Skin epidermis (tissue), 12 donors: ENCODE results near the gene RBM48.
"Not testable (repeated sequence)": the region's sequence is repeated elsewhere in the genome, so short reads cannot be mapped to it uniquely, and the experiment has no call there.

ENCODE experiments used
- H3K27ac ChIP-seq, 21 experiments: fragments of 200-600 bp; sonication (generic) in 11 of 21; one replicate each; pipeline ENCODE4 v1.5.0; 2020; ENCODE audit warnings: mild to moderate bottlenecking in 3 of 21, inconsistent platforms in 2 of 21, moderate library complexity in 2 of 21
- H3K4me3 ChIP-seq, 7 experiments: fragments of 200-600 bp; sonication (generic) in 2 of 7; one replicate each; pipeline ENCODE4 v1.5.0; 2020; ENCODE audit warnings: inconsistent platforms in 2 of 7, mild to moderate bottlenecking in 2 of 7, moderate library complexity in 1 of 7

RBM48 gene

GRCh38 chr7:92528188-92528957 is at the start of gene RBM48, which contains the start of gene PEX1:
TSS of gene RBM48 (plus strand) at chr7:92528795. CDS start at chr7:92528814, 19 bp downstream.
TSS of gene PEX1 (minus strand) at chr7:92528520. CDS start at chr7:92528435, 85 bp downstream.
- Histone ChIP-seq H3K4me3 (peak within 1 kb of the TSS; percentile 62 to 99 (median 87)), H3K27ac (peak within 1 kb of the TSS; percentile 50 to 96 (median 89))

GRCh38 chr7:92479146-92479545 is 49.4 kb upstream of the RBM48 start:
- not testable (repeated sequence) for H3K4me3 ChIP-seq, H3K27ac ChIP-seq

GRCh38 chr7:92483624-92484023 is 45.0 kb upstream of the RBM48 start:
- H3K4me3 ChIP-seq, H3K27ac ChIP-seq: not testable (repeated sequence)

GRCh38 chr7:92484226-92484625 is 44.4 kb upstream of the RBM48 start:
- not testable (repeated sequence) for H3K27ac ChIP-seq, H3K4me3 ChIP-seq

GRCh38 chr7:92485267-92485892 is 43.2 kb upstream of the RBM48 start:
- H3K4me3 ChIP-seq, result no peak overlapping the region
- no peak overlapping the region for H3K27ac ChIP-seq

GRCh38 chr7:92485974-92486373 is 42.6 kb upstream of the RBM48 start:
- no peak overlapping the region for H3K27ac ChIP-seq

GRCh38 chr7:92487804-92488203 is 40.8 kb upstream of the RBM48 start:
- Histone ChIP-seq H3K4me3 (no peak overlapping the region), H3K27ac (no peak overlapping the region)

More at GRCh38 chr7:92485974-92486373, 42.6 kb upstream of the RBM48 start:
- H3K4me3 ChIP-seq, result no peak overlapping the region

- no peak overlapping the region for H3K4me3 ChIP-seq
- H3K27ac ChIP-seq, result no peak overlapping the region
These were observed 39.0 kb upstream of the RBM48 start for GRCh38 chr7:92489634-92490033.

- no peak overlapping the region for H3K27ac ChIP-seq
These were observed 31.7 kb upstream of the RBM48 start for GRCh38 chr7:92496876-92497275.

GRCh38 chr7:92498557-92498956 is 30.0 kb upstream of the RBM48 start:
- H3K27ac ChIP-seq, result no peak overlapping the region
- no peak overlapping the region for H3K4me3 ChIP-seq

More at GRCh38 chr7:92496876-92497275, 31.7 kb upstream of the RBM48 start:
- no peak overlapping the region for H3K4me3 ChIP-seq

- Histone ChIP-seq H3K27ac (no peak overlapping the region), H3K4me3 (no peak overlapping the region)
These were observed 24.8 kb upstream of the RBM48 start for GRCh38 chr7:92503767-92504166.

GRCh38 chr7:92504563-92504962 is 24.0 kb upstream of the RBM48 start:
- no peak overlapping the region for H3K27ac ChIP-seq

GRCh38 chr7:92506363-92506762 is 22.2 kb upstream of the RBM48 start:
- Histone ChIP-seq H3K27ac (no peak overlapping the region), H3K4me3 (no peak overlapping the region)

More at GRCh38 chr7:92504563-92504962, 24.0 kb upstream of the RBM48 start:
- H3K4me3 ChIP-seq, result no peak overlapping the region

- H3K27ac ChIP-seq, result no peak overlapping the region
These were observed 19.6 kb upstream of the RBM48 start for GRCh38 chr7:92508946-92509345.

GRCh38 chr7:92513167-92513902 is 15.3 kb upstream of the RBM48 start:
- H3K27ac ChIP-seq, result no peak overlapping the region

More at GRCh38 chr7:92508946-92509345, 19.6 kb upstream of the RBM48 start:
- no peak overlapping the region for H3K4me3 ChIP-seq

GRCh38 chr7:92517631-92518030 is 11.0 kb upstream of the RBM48 start:
- no peak overlapping the region for H3K4me3 ChIP-seq

More at GRCh38 chr7:92513167-92513902, 15.3 kb upstream of the RBM48 start:
- no peak overlapping the region for H3K4me3 ChIP-seq

GRCh38 chr7:92520024-92520423 is 8.6 kb upstream of the RBM48 start:
- Histone ChIP-seq H3K27ac (no peak overlapping the region), H3K4me3 (no peak overlapping the region)

More at GRCh38 chr7:92517631-92518030, 11.0 kb upstream of the RBM48 start:
- no peak overlapping the region for H3K27ac ChIP-seq

GRCh38 chr7:92523110-92523509 is 5.5 kb upstream of the RBM48 start:
- Histone ChIP-seq H3K27ac (no peak overlapping the region), H3K4me3 (no peak overlapping the region)

GRCh38 chr7:92527300-92528187 is 1.1 kb upstream of the RBM48 start:
- H3K4me3 ChIP-seq, result peak overlapping the region; percentile 62 to 99 (median 87)
- peak overlapping the region; percentile 24 to 96 (median 88) for H3K27ac ChIP-seq
